22Rv1 (cell line): ENCODE measurements around the gene FKBP5.

Experiments
- ZFX ChIP-seq: fragments of 450-650 bp; IDR thresholded peaks from 2 replicates; pipeline ENCODE4 v1.6.1; 2017; ENCODE audit warnings: antibody characterized with exemption, borderline replicate concordance
- TF ChIP-seq, protein P1 (sequence below): fragments of 450-650 bp; IDR thresholded peaks from 2 replicates; pipeline ENCODE4 v1.5.1; 2017; ENCODE audit warnings: mild to moderate bottlenecking

- TF ChIP-seq, protein P1, sequence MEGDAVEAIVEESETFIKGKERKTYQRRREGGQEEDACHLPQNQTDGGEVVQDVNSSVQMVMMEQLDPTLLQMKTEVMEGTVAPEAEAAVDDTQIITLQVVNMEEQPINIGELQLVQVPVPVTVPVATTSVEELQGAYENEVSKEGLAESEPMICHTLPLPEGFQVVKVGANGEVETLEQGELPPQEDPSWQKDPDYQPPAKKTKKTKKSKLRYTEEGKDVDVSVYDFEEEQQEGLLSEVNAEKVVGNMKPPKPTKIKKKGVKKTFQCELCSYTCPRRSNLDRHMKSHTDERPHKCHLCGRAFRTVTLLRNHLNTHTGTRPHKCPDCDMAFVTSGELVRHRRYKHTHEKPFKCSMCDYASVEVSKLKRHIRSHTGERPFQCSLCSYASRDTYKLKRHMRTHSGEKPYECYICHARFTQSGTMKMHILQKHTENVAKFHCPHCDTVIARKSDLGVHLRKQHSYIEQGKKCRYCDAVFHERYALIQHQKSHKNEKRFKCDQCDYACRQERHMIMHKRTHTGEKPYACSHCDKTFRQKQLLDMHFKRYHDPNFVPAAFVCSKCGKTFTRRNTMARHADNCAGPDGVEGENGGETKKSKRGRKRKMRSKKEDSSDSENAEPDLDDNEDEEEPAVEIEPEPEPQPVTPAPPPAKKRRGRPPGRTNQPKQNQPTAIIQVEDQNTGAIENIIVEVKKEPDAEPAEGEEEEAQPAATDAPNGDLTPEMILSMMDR = no peak
- no peak for TF ChIP-seq ZFX
These were observed 35.8 kb upstream of the FKBP5 start for GRCh38 chr6:35724471-35724870.
